ENCODE measurements around the gene ACTN1. TPM values are rescaled to one million over a fixed set of nuclear protein-coding genes. Genes with fewer than 3 reads are reported as not detected.
A peak's percentile ranks its signal among the peaks of the same experiment; 100 is the strongest.

The ACTN1 gene
- total RNA-seq, 3 donors from 2014 or later = 75.0 to 295 (median 290) TPM

GRCh38 chr14:68957775-68958174 is 21.3 kb downstream of the ACTN1 start:
- no peak overlapping the region for H3K4me3 ChIP-seq
- DNase-seq (ENCODE audit: low spot score in 2 of 2) = no peak
- intact Hi-C loops (cut with DNase I; ENCODE audit: low total_unique reads) = no loop called here
- peaks cover 20 to 53% of the 10 kb centered on the region in 2 donors for H3K4me1 ChIP-seq
- no peaks in the 10 kb centered on the region for H3K27me3 ChIP-seq
- TF ChIP-seq CTCF (IDR thresholded peaks at IDR 0.05) = no peak
- TF ChIP-seq POLR2A (IDR thresholded peaks at IDR 0.05) = no peak
- TF ChIP-seq POLR2AphosphoS5 (IDR thresholded peaks at IDR 0.05) = no peak
- H3K9me3 ChIP-seq = no peaks in the 10 kb centered on the region
- no peaks in the 10 kb centered on the region for H3K36me3 ChIP-seq
- peak overlapping the region; percentile 72 to 83 for H3K27ac ChIP-seq

- no peaks in the 10 kb centered on the region for H3K27me3 ChIP-seq
- no peaks in the 10 kb centered on the region for H3K36me3 ChIP-seq
- H3K4me3 ChIP-seq = peak overlapping the region in 1 of 3 donors; percentile 11
- TF ChIP-seq CTCF (IDR thresholded peaks at IDR 0.05) (no peak), POLR2A (IDR thresholded peaks at IDR 0.05) (no peak), POLR2AphosphoS5 (IDR thresholded peaks at IDR 0.05) (no peak)
- intact Hi-C loops (cut with DNase I; ENCODE audit: low total_unique reads) = no loop called here
- no peaks in the 10 kb centered on the region for H3K9me3 ChIP-seq
- H3K4me1 ChIP-seq = peaks cover 21 to 56% of the 10 kb centered on the region in 2 donors
- DNase-seq (ENCODE audit: low spot score in 2 of 2) = no peak
- peak overlapping the region; percentile 72 to 83 for H3K27ac ChIP-seq
Observed at GRCh38 chr14:68956724-68957123, 22.4 kb downstream of the ACTN1 start.

GRCh38 chr14:68955851-68956179 is 23.3 kb downstream of the ACTN1 start:
- Histone ChIP-seq H3K27me3 (no peaks in the 10 kb centered on the region), H3K4me1 (peaks cover 27 to 63% of the 10 kb centered on the region in 2 donors), H3K36me3 (no peaks in the 10 kb centered on the region), H3K9me3 (no peaks in the 10 kb centered on the region), H3K27ac (peak overlapping the region; percentile 72 to 83), H3K4me3 (no peak overlapping the region)
- intact Hi-C loops (cut with DNase I; ENCODE audit: low total_unique reads) = no loop called here
- no peak for DNase-seq (ENCODE audit: low spot score in 2 of 2)
- TF ChIP-seq CTCF (IDR thresholded peaks at IDR 0.05) = no peak
- peak in 1 of 3 donors; percentile 8 for TF ChIP-seq POLR2AphosphoS5 (IDR thresholded peaks at IDR 0.05)
- TF ChIP-seq POLR2A (IDR thresholded peaks at IDR 0.05) = no peak

GRCh38 chr14:68955164-68955850 is 23.8 kb downstream of the ACTN1 start:
- intact Hi-C loops (cut with DNase I; ENCODE audit: low total_unique reads) = no loop called here
- TF ChIP-seq CTCF (IDR thresholded peaks at IDR 0.05) (no peak), POLR2AphosphoS5 (IDR thresholded peaks at IDR 0.05) (peak; percentile 7 to 67 (median 38))
- Histone ChIP-seq H3K36me3 (no peaks in the 10 kb centered on the region), H3K27me3 (no peaks in the 10 kb centered on the region), H3K4me3 (no peak overlapping the region), H3K27ac (peak overlapping the region; percentile 72 to 83), H3K4me1 (peaks cover 29 to 63% of the 10 kb centered on the region in 2 donors), H3K9me3 (no peaks in the 10 kb centered on the region)
- DNase-seq (ENCODE audit: low spot score in 2 of 2) = no peak

- Histone ChIP-seq H3K27ac (peak overlapping the region; percentile 83 to 84), H3K4me1 (peaks cover 41 to 71% of the 10 kb centered on the region in 2 donors), H3K36me3 (no peaks in the 10 kb centered on the region), H3K9me3 (no peaks in the 10 kb centered on the region), H3K4me3 (peak overlapping the region in 2 of 3 donors; percentile 9 to 45), H3K27me3 (no peaks in the 10 kb centered on the region)
- intact Hi-C loops (cut with DNase I; ENCODE audit: low total_unique reads) = loop anchor here (1.0 kb wide), 1 partner anchor 36 kb away; no protein-coding TSS in a partner anchor
- no peak for DNase-seq (ENCODE audit: low spot score in 2 of 2)
- TF ChIP-seq CTCF (IDR thresholded peaks at IDR 0.05) = no peak
- TF ChIP-seq POLR2A (IDR thresholded peaks at IDR 0.05) = no peak
- no peak for TF ChIP-seq POLR2AphosphoS5 (IDR thresholded peaks at IDR 0.05)
Observed at GRCh38 chr14:68953196-68953555, 25.9 kb downstream of the ACTN1 start.

All from breast epithelium (tissue), 4 donors.